ENCODE data around the gene SERPINB11.
"Not testable (repeated sequence)": the region's sequence is repeated elsewhere in the genome, so short reads cannot be mapped to it uniquely, and the experiment has no call there.

The SERPINB11 gene

DNA sequence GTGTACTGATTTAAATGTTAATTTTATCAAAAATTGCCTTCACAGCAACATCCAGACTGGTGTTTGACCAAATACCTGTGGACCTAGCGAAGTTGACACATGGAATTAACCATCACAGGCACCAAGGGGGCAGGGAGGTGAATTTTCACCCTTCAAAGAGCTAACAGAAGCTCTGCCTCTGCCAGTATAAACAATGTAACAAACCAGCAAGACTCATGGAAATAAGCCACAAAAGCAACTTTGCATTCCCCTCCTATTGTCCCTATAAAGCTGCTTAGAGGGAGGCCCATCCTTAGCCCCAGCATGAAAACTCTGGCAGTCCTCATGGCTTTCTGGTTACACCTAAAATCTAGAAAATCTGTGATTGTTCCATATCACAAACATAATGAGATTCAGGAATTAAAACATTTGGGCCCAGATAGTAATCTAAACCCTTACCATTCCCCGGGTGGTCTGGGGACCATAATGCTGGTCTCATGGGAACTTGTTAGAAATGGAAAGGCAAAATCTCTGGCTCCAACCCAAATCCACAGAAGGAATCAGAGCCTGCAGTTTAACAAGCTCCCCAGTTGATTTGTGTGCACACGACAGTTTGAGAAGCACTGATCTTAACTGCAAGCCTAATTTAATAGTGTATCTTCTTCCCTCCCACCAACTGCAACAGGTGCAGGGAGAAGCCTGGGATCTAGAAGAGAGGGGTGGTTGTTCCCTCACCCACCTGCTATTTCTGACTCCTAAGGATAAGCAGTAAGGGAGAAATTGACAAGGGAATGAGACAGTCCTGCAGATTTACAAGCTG is 23.1 kb downstream of the SERPINB11 start:
- in situ Hi-C loops (cut with HindIII; ENCODE audit: low sequenced_read_pairs): no loop called here

- in situ Hi-C loops (cut with HindIII; ENCODE audit: low sequenced_read_pairs): no loop called here
Observed at GRCh38 chr18:63730773-63731172, 28.0 kb downstream of the SERPINB11 start.

GRCh38 chr18:63731215-63731614 is 28.5 kb downstream of the SERPINB11 start:
- in situ Hi-C loops (cut with HindIII; ENCODE audit: low sequenced_read_pairs): no loop called here

DNA sequence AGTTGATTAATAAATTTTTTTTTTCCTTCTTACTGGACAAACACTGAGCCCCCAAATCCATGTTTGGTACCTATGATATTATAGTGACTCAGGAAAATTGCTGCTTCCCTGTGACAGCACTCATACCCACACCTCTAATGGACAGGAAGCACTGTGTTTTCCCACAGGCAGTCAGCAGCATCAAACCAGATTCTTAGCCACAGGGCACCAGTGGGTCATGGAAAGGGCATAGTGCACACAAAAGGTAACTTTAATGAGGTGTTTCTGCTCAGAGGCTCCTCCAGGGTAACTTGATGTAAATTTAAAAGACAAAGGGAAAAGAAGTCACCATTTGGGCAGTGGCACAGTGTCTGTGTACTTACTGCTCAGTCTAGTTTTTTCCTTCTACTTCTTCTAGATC is 34.1 kb downstream of the SERPINB11 start:
- in situ Hi-C loops (cut with HindIII; ENCODE audit: low sequenced_read_pairs): no loop called here

GRCh38 chr18:63741769-63742168 is 39.0 kb downstream of the SERPINB11 start:
- in situ Hi-C loops (cut with HindIII; ENCODE audit: low sequenced_read_pairs): no loop called here

- in situ Hi-C loops (cut with HindIII; ENCODE audit: low sequenced_read_pairs): no loop called here
Observed at GRCh38 chr18:63747006-63747405, 44.2 kb downstream of the SERPINB11 start.

DNA sequence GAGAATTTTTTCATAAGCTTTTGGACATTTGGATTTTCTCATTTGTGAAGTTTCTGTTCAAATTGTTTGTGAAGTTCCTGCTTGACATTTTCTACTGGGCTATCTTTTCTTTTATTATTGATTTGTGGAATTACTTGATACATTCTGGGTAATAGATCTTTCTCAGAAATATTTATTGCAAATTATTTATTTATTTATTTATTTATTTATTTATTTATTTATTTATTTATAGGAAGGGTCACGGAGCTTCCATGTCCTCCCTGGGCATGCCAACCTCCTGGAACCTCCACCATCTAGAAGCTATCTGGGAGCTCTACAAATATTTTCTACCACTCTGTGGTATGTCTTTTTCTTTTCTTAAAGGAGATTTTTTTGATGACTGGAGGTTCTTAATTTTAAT is 46.7 kb downstream of the SERPINB11 start:
- in situ Hi-C loops (cut with HindIII; ENCODE audit: low sequenced_read_pairs): no loop called here

GRCh38 chr18:63752636-63753035 is 49.9 kb downstream of the SERPINB11 start:
- in situ Hi-C loops (cut with HindIII; ENCODE audit: low sequenced_read_pairs): no loop called here

GRCh38 chr18:63753676-63754075 is 50.9 kb downstream of the SERPINB11 start:
- in situ Hi-C loops (cut with HindIII; ENCODE audit: low sequenced_read_pairs): no loop called here

- in situ Hi-C loops (cut with HindIII; ENCODE audit: low sequenced_read_pairs): no loop called here
Observed at GRCh38 chr18:63757541-63757940, 54.8 kb downstream of the SERPINB11 start.

DNA sequence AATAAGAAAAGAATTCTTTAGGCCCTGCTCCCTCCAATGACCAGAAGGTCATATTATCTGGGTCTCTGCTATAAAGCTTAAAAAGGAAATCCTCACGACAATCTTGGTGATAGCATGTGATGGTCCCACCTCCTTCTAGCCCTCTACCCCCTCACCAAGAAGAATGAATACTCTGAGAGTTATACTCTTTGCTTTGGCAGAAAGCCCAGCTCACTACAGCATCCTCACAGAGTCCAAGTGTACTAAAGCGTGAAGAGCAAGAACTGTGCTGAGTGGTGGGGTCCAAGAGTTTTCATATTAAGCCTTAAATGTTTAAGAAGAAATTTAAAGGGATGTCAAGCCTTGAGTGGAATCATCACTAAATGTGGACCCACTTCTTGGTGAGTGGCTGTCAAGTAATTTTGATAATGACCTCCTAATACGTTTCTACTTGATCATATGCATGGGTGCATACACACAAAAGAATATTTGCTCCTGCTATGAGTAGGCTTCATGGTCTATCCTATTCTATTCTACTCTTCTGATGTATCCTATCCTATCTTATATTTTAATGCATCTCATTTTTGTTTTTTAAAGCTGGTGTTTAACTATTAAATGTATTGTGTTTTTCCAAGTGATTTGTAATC is 56.0 kb downstream of the SERPINB11 start:
- in situ Hi-C loops (cut with HindIII; ENCODE audit: low sequenced_read_pairs): no loop called here

DNA sequence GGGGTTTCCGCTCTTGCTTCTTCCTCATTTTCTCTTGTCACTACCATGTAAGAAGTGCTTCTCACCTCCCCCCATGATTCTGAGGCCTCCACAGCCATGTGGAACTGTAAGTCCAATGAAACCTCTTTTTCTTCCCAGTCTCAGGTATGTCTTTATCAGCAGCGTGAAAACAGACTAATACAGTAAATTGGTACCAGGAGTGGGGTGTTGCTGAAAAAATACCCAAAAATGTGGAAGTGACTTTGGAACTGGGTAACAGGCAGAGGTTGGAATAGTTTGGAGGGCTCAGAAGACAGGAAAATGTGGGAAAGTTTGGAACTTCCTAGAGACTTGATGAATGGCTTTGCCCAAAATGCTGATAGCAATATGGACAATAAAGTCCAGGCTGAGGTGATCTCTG is 57.0 kb downstream of the SERPINB11 start:
- in situ Hi-C loops (cut with HindIII; ENCODE audit: low sequenced_read_pairs): not testable (repeated sequence)

GRCh38 chr18:63762518-63762917 is 59.8 kb downstream of the SERPINB11 start:
- in situ Hi-C loops (cut with HindIII; ENCODE audit: low sequenced_read_pairs): no loop called here

- in situ Hi-C loops (cut with HindIII; ENCODE audit: low sequenced_read_pairs): no loop called here
Observed at GRCh38 chr18:63763831-63764600, 61.3 kb downstream of the SERPINB11 start.

GRCh38 chr18:63765837-63766236 is 63.1 kb downstream of the SERPINB11 start:
- in situ Hi-C loops (cut with HindIII; ENCODE audit: low sequenced_read_pairs): no loop called here
